Measurements from ENCODE around the gene G0S2. TPM values are rescaled to one million over a fixed set of nuclear protein-coding genes. Genes with fewer than 3 reads are reported as not detected.
A peak's percentile ranks its signal among the peaks of the same experiment; 100 is the strongest.

The G0S2 gene
- total RNA-seq, 2 experiments from 2014 or later: 6.4 to 6.8 TPM

DNA sequence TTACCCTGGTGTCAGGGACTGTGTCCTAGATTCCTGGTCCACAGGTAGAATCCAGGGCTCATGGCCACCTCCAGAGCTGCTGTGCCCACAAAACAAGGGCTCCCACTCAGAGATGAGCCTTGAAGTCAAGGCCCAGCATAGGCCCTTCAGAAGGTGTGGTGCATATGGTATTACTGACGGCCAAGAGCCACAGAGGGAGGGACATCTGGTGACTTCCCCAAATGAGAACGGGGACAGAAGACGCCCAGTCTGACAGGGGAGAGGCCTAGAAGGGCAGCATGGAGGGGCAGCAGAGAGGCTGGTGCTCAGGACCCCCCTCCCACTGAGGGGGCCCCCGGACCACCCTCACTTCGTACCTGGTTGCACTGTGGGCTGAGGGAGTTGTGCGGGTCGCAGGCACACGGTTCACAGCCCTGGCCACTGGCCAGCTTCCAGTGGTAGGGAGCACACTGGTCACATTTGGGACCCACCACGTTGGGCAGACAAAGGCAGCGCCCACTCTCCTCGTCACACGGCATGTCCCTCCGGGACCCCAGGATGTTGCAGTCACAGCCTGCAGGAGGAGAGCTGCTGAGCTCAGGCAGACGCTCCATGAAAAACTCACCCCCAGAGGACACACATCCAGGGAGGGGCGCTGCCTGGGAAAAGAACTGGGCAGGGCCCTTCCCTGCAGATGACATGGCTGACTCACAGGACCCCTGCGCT lies 48.0 kb upstream of the G0S2 start:
- H3K27ac Mint-ChIP-seq: no peak overlapping the region
- POLR2A ChIA-PET: no interaction called here
- Histone ChIP-seq H3K36me3 (ENCODE audit: insufficient read depth, low read length) (no peaks in the 10 kb centered on the region), H3K9me3 (ENCODE audit: control insufficient read depth in 1 of 2, insufficient read depth in 1 of 2, low read length in 2 of 2) (no peaks in the 10 kb centered on the region), H3K27me3 (ENCODE audit: control insufficient read depth in 1 of 2, insufficient read depth in 2 of 2, low read length in 2 of 2) (no peaks in the 10 kb centered on the region), H3K4me3 (ENCODE audit: low read length) (no peak overlapping the region), H3K27ac (ENCODE audit: low read depth in 1 of 2, low read length in 2 of 2) (no peak overlapping the region), H3K4me1 (ENCODE audit: insufficient read depth, low read length) (peaks cover 9% of the 10 kb centered on the region)
- ATAC-seq (ENCODE audit: poor library complexity) (no peak), DNase-seq (peak in 2 of 14 experiments; percentile 13 to 36)
- TF ChIP-seq, protein P1, sequence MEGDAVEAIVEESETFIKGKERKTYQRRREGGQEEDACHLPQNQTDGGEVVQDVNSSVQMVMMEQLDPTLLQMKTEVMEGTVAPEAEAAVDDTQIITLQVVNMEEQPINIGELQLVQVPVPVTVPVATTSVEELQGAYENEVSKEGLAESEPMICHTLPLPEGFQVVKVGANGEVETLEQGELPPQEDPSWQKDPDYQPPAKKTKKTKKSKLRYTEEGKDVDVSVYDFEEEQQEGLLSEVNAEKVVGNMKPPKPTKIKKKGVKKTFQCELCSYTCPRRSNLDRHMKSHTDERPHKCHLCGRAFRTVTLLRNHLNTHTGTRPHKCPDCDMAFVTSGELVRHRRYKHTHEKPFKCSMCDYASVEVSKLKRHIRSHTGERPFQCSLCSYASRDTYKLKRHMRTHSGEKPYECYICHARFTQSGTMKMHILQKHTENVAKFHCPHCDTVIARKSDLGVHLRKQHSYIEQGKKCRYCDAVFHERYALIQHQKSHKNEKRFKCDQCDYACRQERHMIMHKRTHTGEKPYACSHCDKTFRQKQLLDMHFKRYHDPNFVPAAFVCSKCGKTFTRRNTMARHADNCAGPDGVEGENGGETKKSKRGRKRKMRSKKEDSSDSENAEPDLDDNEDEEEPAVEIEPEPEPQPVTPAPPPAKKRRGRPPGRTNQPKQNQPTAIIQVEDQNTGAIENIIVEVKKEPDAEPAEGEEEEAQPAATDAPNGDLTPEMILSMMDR (IDR thresholded peaks at IDR 0.05): no peak
- H3K4me3 Mint-ChIP-seq: no peak overlapping the region
- H3K4me1 Mint-ChIP-seq (ENCODE audit: low read depth): no peaks in the 10 kb centered on the region
- intact Hi-C loops (cut with DNase I, micrococcal nuclease): loop anchor here (2.0 to 5.0 kb wide), 3 partner anchors 52 to 420 kb away; no protein-coding TSS in a partner anchor
- CTCF ChIA-PET: interaction anchor here (0.8 kb wide), 1 partner anchor 58 kb away, joined by 4 read pairs; no protein-coding TSS in a partner anchor
- H3K27me3 Mint-ChIP-seq: no peaks in the 10 kb centered on the region
- no peaks in the 10 kb centered on the region for H3K36me3 Mint-ChIP-seq (ENCODE audit: low read depth)
- H3K9me3 Mint-ChIP-seq: no peaks in the 10 kb centered on the region

DNA sequence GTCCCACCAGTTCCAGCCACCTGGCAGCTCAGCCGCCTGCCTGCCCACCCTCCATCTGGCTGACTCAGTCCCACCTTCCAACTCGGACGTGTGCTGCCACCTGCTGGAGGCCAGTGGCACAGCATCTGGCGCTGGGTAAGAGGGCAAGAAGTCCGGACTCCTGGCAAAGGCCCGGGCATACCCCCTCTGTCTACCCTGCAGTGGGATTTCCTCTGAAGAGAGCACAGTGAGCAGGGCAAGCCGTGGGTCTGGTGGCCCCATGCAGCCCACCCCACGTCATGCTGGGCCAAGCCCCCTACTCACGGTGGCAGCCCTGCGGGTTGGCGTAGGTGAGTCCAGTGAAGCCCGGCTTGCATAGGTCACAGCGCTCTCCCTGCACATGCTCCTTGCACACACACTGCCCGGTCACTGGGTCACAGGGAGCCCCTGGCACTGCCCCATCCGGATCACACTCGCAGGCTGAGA lies 47.4 kb upstream of the G0S2 start:
- DNase-seq: peak; percentile 46 to 84 (median 69)
- no peak overlapping the region for H3K27ac Mint-ChIP-seq
- no peaks in the 10 kb centered on the region for H3K36me3 Mint-ChIP-seq (ENCODE audit: low read depth)
- TF ChIP-seq, protein P1 (IDR thresholded peaks at IDR 0.05): peak; percentile 94
- Histone ChIP-seq H3K36me3 (ENCODE audit: insufficient read depth, low read length) (no peaks in the 10 kb centered on the region), H3K27me3 (ENCODE audit: control insufficient read depth in 1 of 2, insufficient read depth in 2 of 2, low read length in 2 of 2) (no peaks in the 10 kb centered on the region), H3K4me1 (ENCODE audit: insufficient read depth, low read length) (peaks cover 9% of the 10 kb centered on the region), H3K4me3 (ENCODE audit: low read length) (no peak overlapping the region), H3K27ac (ENCODE audit: low read depth in 1 of 2, low read length in 2 of 2) (no peak overlapping the region), H3K9me3 (ENCODE audit: control insufficient read depth in 1 of 2, insufficient read depth in 1 of 2, low read length in 2 of 2) (no peaks in the 10 kb centered on the region)
- H3K4me3 Mint-ChIP-seq: no peak overlapping the region
- intact Hi-C loops (cut with DNase I, micrococcal nuclease): loop anchor here (2.0 to 5.0 kb wide), 3 partner anchors 53 to 420 kb away; no protein-coding TSS in a partner anchor
- CTCF ChIA-PET: interaction anchor here (0.8 kb wide), 1 partner anchor 58 kb away, joined by 4 read pairs; no protein-coding TSS in a partner anchor
- no peaks in the 10 kb centered on the region for H3K27me3 Mint-ChIP-seq
- H3K9me3 Mint-ChIP-seq: no peaks in the 10 kb centered on the region
- no peaks in the 10 kb centered on the region for H3K4me1 Mint-ChIP-seq (ENCODE audit: low read depth)
- POLR2A ChIA-PET: no interaction called here
- ATAC-seq (ENCODE audit: poor library complexity): peak; percentile 66

DNA sequence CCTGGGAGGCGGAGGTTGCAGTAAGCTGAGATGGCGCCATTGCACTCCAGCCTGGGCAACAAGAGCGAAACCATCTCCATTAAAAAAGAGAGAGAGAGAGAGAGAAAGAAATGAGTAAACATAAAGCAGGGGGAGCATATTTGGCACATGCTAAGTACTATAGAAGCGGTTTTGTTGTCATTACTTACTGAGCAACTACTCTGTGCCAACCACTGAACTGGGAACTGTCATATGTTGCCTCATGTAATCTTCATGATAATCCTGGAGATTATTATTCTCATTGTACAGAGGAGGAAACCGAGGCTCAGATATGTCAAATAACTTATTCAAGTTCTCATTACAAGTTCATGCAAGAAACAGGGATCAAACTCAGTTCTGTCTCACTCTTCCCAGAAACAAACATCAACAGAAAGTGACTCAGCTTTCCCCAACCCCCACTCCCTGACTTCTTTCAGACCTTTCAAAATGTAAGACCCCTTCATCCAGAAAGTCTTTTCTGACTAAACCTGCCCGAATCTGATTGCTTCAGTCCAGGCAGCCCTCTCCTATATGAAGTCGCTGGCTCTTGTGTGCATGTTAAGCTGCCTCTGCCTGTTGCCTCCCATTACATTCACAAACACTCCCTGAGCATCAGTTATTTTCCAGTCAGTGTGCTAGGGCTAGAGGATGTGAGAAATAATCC lies 46.5 kb upstream of the G0S2 start:
- Histone ChIP-seq H3K4me1 (ENCODE audit: insufficient read depth, low read length) (peaks cover 9% of the 10 kb centered on the region), H3K4me3 (ENCODE audit: low read length) (no peak overlapping the region), H3K36me3 (ENCODE audit: insufficient read depth, low read length) (no peaks in the 10 kb centered on the region), H3K27me3 (ENCODE audit: control insufficient read depth in 1 of 2, insufficient read depth in 2 of 2, low read length in 2 of 2) (no peaks in the 10 kb centered on the region), H3K9me3 (ENCODE audit: control insufficient read depth in 1 of 2, insufficient read depth in 1 of 2, low read length in 2 of 2) (no peaks in the 10 kb centered on the region), H3K27ac (ENCODE audit: low read depth in 1 of 2, low read length in 2 of 2) (no peak overlapping the region)
- POLR2A ChIA-PET: no interaction called here
- Mint-ChIP-seq H3K27me3 (no peaks in the 10 kb centered on the region), H3K36me3 (ENCODE audit: low read depth) (no peaks in the 10 kb centered on the region), H3K4me1 (ENCODE audit: low read depth) (no peaks in the 10 kb centered on the region), H3K4me3 (no peak overlapping the region), H3K9me3 (no peaks in the 10 kb centered on the region), H3K27ac (no peak overlapping the region)
- DNase-seq: no peak
- TF ChIP-seq, protein P1 (IDR thresholded peaks at IDR 0.05): no peak
- CTCF ChIA-PET: no interaction called here
- ATAC-seq (ENCODE audit: poor library complexity): no peak
- intact Hi-C loops (cut with DNase I, micrococcal nuclease): loop anchor here in 1 of 2 experiments (5.0 kb wide), 1 partner anchor 419 kb away; no protein-coding TSS in a partner anchor

Measured in CD4-positive, alpha-beta T cell (primary cell).